KOPT-K1 (cell line): Measurements from ENCODE around the gene DCHS2.

Source experiments
- H3K27ac ChIP-seq: fragments of 200-600 bp; sonication (generic); 2 replicates; pipeline ENCODE4 v1.5.1; 2016; ENCODE audit warnings: antibody characterized with exemption, mild to moderate bottlenecking, low read depth, low read length; ENCODE audit not compliant: poor library complexity, severe bottlenecking
- H3K36me3 ChIP-seq: fragments of 200-600 bp; sonication (generic); 2 replicates; pipeline ENCODE4 v1.5.1; 2017; ENCODE audit warnings: antibody characterized with exemption, mild to moderate bottlenecking, low read length, moderate library complexity; ENCODE audit not compliant: insufficient read depth
- H3K9me3 ChIP-seq: fragments of 200-600 bp; sonication (generic); 2 replicates; pipeline ENCODE4 v1.5.1; 2017; ENCODE audit warnings: antibody characterized with exemption, low read length, mild to moderate bottlenecking; ENCODE audit not compliant: insufficient read depth, poor library complexity, severe bottlenecking

DCHS2 gene

GRCh38 chr4:154491341-154492271 lies at the start of gene DCHS2:
DCHS2 (minus strand) TSS chr4:154491799; CDS start chr4:154491355, 444 bp downstream.
- Histone ChIP-seq H3K36me3 (no peaks in the 10 kb centered on the region), H3K9me3 (peaks cover 16% of the 10 kb centered on the region), H3K27ac (no peak within 1 kb of the TSS)

GRCh38 chr4:154534296-154534695 lies 42.7 kb upstream of the DCHS2 start:
- Histone ChIP-seq H3K27ac (no peak overlapping the region), H3K9me3 (no peaks in the 10 kb centered on the region), H3K36me3 (peaks cover 39% of the 10 kb centered on the region)

- H3K9me3 ChIP-seq: no peaks in the 10 kb centered on the region
- H3K27ac ChIP-seq: no peak overlapping the region
- H3K36me3 ChIP-seq: no peaks in the 10 kb centered on the region
Measured at GRCh38 chr4:154529728-154530519, 38.3 kb upstream of the DCHS2 start.

- H3K36me3 ChIP-seq: no peaks in the 10 kb centered on the region
- H3K27ac ChIP-seq: no peak overlapping the region
- no peaks in the 10 kb centered on the region for H3K9me3 ChIP-seq
Measured at GRCh38 chr4:154528869-154529268, 37.3 kb upstream of the DCHS2 start.

GRCh38 chr4:154527308-154527707 lies 35.7 kb upstream of the DCHS2 start:
- Histone ChIP-seq H3K9me3 (no peaks in the 10 kb centered on the region), H3K36me3 (no peaks in the 10 kb centered on the region), H3K27ac (no peak overlapping the region)

- Histone ChIP-seq H3K9me3 (no peaks in the 10 kb centered on the region), H3K27ac (no peak overlapping the region), H3K36me3 (no peaks in the 10 kb centered on the region)
Measured at GRCh38 chr4:154526151-154526550, 34.6 kb upstream of the DCHS2 start.

- H3K27ac ChIP-seq: no peak overlapping the region
- no peaks in the 10 kb centered on the region for H3K36me3 ChIP-seq
- no peaks in the 10 kb centered on the region for H3K9me3 ChIP-seq
Measured at GRCh38 chr4:154521607-154522006, 30.0 kb upstream of the DCHS2 start.

GRCh38 chr4:154519214-154519613 lies 27.6 kb upstream of the DCHS2 start:
- H3K9me3 ChIP-seq: no peaks in the 10 kb centered on the region
- H3K27ac ChIP-seq: no peak overlapping the region
- no peaks in the 10 kb centered on the region for H3K36me3 ChIP-seq

GRCh38 chr4:154517591-154517990 lies 26.0 kb upstream of the DCHS2 start:
- no peaks in the 10 kb centered on the region for H3K9me3 ChIP-seq
- no peak overlapping the region for H3K27ac ChIP-seq
- H3K36me3 ChIP-seq: no peaks in the 10 kb centered on the region

GRCh38 chr4:154516318-154517029 lies 24.9 kb upstream of the DCHS2 start:
- Histone ChIP-seq H3K27ac (no peak overlapping the region), H3K36me3 (no peaks in the 10 kb centered on the region), H3K9me3 (no peaks in the 10 kb centered on the region)

GRCh38 chr4:154511981-154512380 lies 20.4 kb upstream of the DCHS2 start:
- no peaks in the 10 kb centered on the region for H3K9me3 ChIP-seq
- H3K36me3 ChIP-seq: no peaks in the 10 kb centered on the region
- H3K27ac ChIP-seq: no peak overlapping the region

GRCh38 chr4:154511548-154511947 lies 19.9 kb upstream of the DCHS2 start:
- Histone ChIP-seq H3K27ac (no peak overlapping the region), H3K9me3 (no peaks in the 10 kb centered on the region), H3K36me3 (no peaks in the 10 kb centered on the region)

- H3K27ac ChIP-seq: no peak overlapping the region
- no peaks in the 10 kb centered on the region for H3K9me3 ChIP-seq
- H3K36me3 ChIP-seq: no peaks in the 10 kb centered on the region
Measured at GRCh38 chr4:154507156-154507555, 15.6 kb upstream of the DCHS2 start.

- Histone ChIP-seq H3K9me3 (no peaks in the 10 kb centered on the region), H3K27ac (no peak overlapping the region), H3K36me3 (no peaks in the 10 kb centered on the region)
Measured at GRCh38 chr4:154506253-154506652, 14.7 kb upstream of the DCHS2 start.

- no peak overlapping the region for H3K27ac ChIP-seq
- no peaks in the 10 kb centered on the region for H3K9me3 ChIP-seq
Measured at GRCh38 chr4:154503598-154503997, 12.0 kb upstream of the DCHS2 start.

More at GRCh38 chr4:154503598-154503997, 12.0 kb upstream of the DCHS2 start:
- no peaks in the 10 kb centered on the region for H3K36me3 ChIP-seq
